HG03575 (cell line): ENCODE results near the gene ADAM15.

Experiments
- ATAC-seq: cut with Tn5 transposase; IDR thresholded peaks from one replicate; pipeline ENCODE4 v1.9.1; 2021; ENCODE audit not compliant: unreplicated experiment, insufficient number of reproducible peaks, low FRiP score; ENCODE audit errors: extremely low read depth

ADAM15 gene

GRCh38 chr1:155064832-155065429, 13.8 kb downstream of the ADAM15 start:
- ATAC-seq, result no peak

- ATAC-seq, result no peak
Observed at GRCh38 chr1:155066777-155067176, 15.7 kb downstream of the ADAM15 start.

- no peak for ATAC-seq
Observed at GRCh38 chr1:155068599-155068998, 17.5 kb downstream of the ADAM15 start.

GRCh38 chr1:155069551-155070157, 18.5 kb downstream of the ADAM15 start:
- ATAC-seq, result no peak

GRCh38 chr1:155070158-155070621, 19.1 kb downstream of the ADAM15 start:
- ATAC-seq, result no peak

GRCh38 chr1:155070721-155071569, 19.8 kb downstream of the ADAM15 start:
- no peak for ATAC-seq

- ATAC-seq, result no peak
Observed at GRCh38 chr1:155071701-155072100, 20.6 kb downstream of the ADAM15 start.

GRCh38 chr1:155072531-155073289, 21.6 kb downstream of the ADAM15 start:
- no peak for ATAC-seq

- ATAC-seq, result no peak
Observed at GRCh38 chr1:155073377-155074242, 22.5 kb downstream of the ADAM15 start.

GRCh38 chr1:155075535-155075934, 24.4 kb downstream of the ADAM15 start:
- no peak for ATAC-seq

- no peak for ATAC-seq
Observed at GRCh38 chr1:155076371-155076770, 25.3 kb downstream of the ADAM15 start.

- ATAC-seq, result no peak
Observed at GRCh38 chr1:155077346-155077745, 26.2 kb downstream of the ADAM15 start.

- no peak for ATAC-seq
Observed at GRCh38 chr1:155077758-155078445, 26.8 kb downstream of the ADAM15 start.

- ATAC-seq, result no peak
Observed at GRCh38 chr1:155078469-155079209, 27.5 kb downstream of the ADAM15 start, which contains the start of gene EFNA3. EFNA3 (plus strand) TSS chr1:155078837; CDS start chr1:155078942, 105 bp downstream.

- ATAC-seq, result no peak
Observed at GRCh38 chr1:155079210-155079486, 28.0 kb downstream of the ADAM15 start.

GRCh38 chr1:155079487-155080311, 28.6 kb downstream of the ADAM15 start:
- ATAC-seq, result no peak
